GM15510 (cell line): ENCODE data around the gene AGBL4.

Experiments used
- POLR2A ChIP-seq: IDR thresholded peaks from 3 replicates; pipeline ENCODE4 v1.6.1; 2011; ENCODE audit warnings: borderline replicate concordance; ENCODE audit not compliant: insufficient read length; ENCODE audit errors: extremely low read depth

Gene AGBL4

DNA sequence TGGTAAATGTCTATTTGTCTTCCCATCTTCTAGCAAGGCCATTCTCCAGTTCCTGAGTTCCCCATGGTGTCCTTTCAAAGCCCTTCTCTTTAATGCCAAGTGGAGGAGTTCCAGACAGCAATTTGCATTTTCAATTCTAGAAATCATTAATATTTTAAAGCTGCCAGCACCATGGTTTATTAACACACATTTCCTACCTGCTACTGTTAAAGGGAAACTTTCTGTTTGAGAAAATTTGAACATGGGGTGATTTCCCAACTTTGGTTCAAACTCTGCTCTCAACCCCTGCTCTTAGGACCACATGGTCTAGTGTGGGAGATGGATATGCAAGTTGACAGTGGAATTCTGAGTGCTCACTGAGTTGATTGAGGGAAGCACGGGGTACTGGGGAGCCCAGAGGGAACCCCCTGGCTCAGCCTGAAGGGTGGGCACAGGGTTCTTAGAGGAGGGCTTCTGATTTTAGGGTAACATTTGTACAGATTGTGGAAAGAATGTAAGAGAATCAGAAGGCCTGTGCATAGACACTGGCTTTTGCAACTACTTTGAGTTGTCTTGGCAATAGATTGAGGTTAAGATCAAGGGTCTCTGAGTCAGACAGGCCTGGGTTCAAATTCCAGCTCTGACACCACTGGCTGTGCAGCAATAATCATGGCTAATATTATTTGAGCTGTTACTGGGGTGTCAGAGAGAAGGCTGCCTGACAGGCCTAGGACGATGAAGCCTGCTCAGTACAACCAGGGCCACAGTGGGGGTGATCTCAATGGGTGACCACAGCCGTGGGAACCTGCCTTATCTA lies 1344.8 kb downstream of the AGBL4 start:
- no peak for TF ChIP-seq POLR2A

- TF ChIP-seq POLR2A: no peak
These were observed 1346.2 kb downstream of the AGBL4 start for GRCh38 chr1:48677306-48678287.

- no peak for TF ChIP-seq POLR2A
These were observed 1346.9 kb downstream of the AGBL4 start for GRCh38 chr1:48676822-48677221.

DNA sequence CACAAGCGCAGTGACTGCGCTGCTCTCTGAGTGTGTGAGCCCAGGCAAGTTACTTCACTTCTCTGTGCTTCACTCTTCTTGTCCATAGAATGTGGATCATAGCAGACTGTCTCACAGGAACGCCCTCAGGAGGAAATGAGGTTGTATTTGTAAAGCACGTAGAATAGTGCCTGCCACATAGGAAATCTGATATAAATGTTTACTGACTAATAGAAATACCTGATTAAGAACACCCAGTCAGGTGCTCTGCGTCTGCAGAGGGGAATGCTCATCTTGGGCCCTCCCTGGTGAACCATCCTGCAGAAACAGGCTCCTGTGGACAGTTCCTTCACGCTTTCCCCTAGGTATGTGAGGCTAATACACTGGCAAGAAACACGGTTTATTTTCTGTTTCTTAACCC lies 1347.4 kb downstream of the AGBL4 start:
- TF ChIP-seq POLR2A: no peak

DNA sequence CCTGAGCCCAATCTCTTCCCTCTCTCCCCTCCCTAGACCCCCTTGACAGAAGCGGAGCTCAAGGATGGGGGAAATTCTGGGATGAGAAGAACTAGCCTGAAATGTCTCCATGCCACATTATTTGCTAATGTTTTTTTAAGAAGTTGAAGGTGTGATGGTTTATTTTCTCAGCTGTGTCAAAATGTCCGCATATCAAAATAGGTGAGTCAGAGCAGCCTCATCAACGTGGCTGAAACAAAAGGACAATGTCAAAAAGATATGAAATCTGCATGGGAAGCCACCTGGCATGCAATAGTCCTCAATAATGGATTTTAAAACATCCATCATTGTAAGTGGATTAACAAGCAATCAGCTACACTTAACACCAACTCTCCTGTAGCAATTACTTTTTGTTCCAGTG lies 1348.5 kb downstream of the AGBL4 start:
- TF ChIP-seq POLR2A: no peak

GRCh38 chr1:48674641-48675040 lies 1349.1 kb downstream of the AGBL4 start:
- TF ChIP-seq POLR2A: no peak

DNA sequence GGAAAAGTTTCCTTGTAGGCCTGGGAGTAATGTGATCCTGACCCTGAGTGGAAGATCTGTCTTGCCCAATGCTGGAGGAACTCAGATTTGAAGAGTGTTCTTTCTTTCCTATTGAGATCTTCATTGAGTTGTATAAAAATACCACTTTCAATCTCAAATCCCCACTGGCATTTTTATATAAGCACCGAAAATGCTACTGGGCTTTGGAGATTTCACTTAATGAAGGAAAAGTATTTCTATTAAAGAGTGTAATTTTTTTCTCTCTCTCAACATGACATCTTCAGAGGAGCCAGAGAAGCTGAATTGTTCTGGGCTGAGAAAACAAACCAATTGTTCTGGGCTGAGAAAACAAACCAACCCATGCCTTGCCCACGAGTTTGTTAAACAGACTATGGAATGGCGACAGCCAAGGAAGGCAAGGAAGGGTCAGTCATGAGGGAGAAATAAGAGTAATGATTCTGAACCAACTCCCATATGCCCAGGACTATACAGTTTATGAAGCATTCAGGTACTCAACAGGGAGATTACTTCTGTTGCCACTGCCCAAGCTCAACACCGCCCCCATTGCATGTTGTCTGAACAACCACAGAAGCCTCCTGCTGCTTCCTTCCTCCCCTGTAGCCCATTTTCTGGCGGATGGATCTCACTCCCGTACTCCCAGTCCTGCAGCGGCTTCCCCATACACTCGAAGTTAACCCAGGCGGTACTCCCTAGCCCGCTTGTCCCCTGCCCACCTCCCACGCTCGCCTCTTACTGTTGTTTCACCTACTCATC lies 1350.2 kb downstream of the AGBL4 start:
- TF ChIP-seq POLR2A: no peak

- no peak for TF ChIP-seq POLR2A
These were observed 1352.2 kb downstream of the AGBL4 start for GRCh38 chr1:48671578-48671977.

- TF ChIP-seq POLR2A: no peak
These were observed 1353.3 kb downstream of the AGBL4 start for GRCh38 chr1:48670234-48671020.

DNA sequence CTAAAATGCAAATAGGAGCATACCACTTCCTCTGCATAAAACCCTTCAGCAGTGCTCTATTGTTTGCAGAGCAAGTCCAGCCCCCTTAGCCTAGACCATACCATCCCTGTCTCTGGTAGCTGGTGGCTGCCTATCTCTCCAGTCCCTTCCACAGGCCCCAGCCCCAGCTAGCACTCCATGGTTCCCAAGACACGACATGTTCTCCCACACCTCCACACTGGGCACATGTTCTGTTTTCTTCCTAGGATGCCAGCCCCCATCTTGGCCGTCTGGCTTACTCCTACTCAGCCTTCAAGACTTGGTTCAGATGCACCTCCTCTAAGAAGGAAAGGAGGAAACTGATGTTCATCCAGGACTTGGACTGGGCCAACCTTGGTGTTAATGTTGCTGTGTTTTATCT lies 1355.4 kb downstream of the AGBL4 start:
- TF ChIP-seq POLR2A: no peak

DNA sequence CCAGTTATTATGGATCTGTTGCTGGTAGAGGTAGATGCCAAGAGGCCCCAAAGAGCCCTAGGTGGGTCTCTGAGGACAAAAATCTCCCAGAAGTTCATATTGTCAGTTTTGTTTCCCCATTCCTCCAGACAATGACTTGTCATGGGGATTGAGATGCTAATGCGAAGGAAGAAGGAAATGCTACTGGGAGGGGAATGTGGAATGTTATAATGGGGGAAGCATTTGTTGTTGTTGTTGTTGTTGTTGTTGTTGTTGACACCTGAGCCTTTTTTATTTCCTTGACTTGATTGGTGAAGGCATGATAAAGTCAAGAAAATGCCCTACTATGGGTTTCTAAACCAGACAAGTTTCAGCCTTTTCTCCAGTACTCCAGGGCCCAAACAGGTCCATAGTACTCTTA lies 1356.0 kb downstream of the AGBL4 start:
- TF ChIP-seq POLR2A: no peak

- no peak for TF ChIP-seq POLR2A
These were observed 1357.9 kb downstream of the AGBL4 start for GRCh38 chr1:48665708-48666407.

GRCh38 chr1:48661726-48662463 lies 1361.9 kb downstream of the AGBL4 start:
- TF ChIP-seq POLR2A: no peak

GRCh38 chr1:48659801-48660200 lies 1364.0 kb downstream of the AGBL4 start:
- TF ChIP-seq POLR2A: no peak

DNA sequence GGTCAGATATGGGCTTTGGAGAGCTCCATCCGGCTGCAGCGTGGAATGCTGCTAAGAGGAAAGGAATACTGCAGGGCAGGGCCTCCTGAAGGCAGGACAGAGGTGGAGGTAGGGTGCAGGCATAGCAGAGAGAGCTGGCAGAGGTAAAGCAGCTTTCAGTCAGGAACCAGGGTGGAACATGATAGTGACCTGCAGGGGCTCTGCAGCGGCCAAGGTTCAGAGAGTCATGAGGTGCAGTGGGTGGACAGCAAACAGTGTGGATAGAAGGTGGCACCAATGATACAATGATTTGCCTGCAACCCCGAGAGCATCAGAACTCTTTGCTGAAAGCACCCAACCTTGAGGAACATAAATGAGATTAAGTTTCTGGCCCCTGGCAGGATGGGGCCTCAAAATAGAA lies 1366.3 kb downstream of the AGBL4 start:
- no peak for TF ChIP-seq POLR2A
